GM12874 (cell line): ENCODE measurements around the gene SLC39A2.

Source experiments
- CTCF ChIP-seq: IDR thresholded peaks from 2 replicates; pipeline ENCODE4 v1.5.1; 2011; ENCODE audit warnings: low read depth, mild to moderate bottlenecking, control low read depth, low read length, moderate library complexity; ENCODE audit not compliant: insufficient read depth

The SLC39A2 gene

GRCh38 chr14:20999591-20999990, 498 bp downstream of the SLC39A2 start:
- TF ChIP-seq CTCF = no peak

GRCh38 chr14:21001218-21001617, 2.1 kb downstream of the SLC39A2 start:
- no peak for TF ChIP-seq CTCF

- no peak for TF ChIP-seq CTCF
Measured at GRCh38 chr14:21003788-21004346, 4.8 kb downstream of the SLC39A2 start.

GRCh38 chr14:21011136-21011535, 12.0 kb downstream of the SLC39A2 start:
- no peak for TF ChIP-seq CTCF

- peak; percentile 84 for TF ChIP-seq CTCF
Measured at GRCh38 chr14:21014761-21015190, 15.7 kb downstream of the SLC39A2 start.

- no peak for TF ChIP-seq CTCF
Measured at GRCh38 chr14:21015312-21015711, 16.2 kb downstream of the SLC39A2 start.

- no peak for TF ChIP-seq CTCF
Measured at GRCh38 chr14:21016413-21017190, 17.5 kb downstream of the SLC39A2 start.
